Measurements from ENCODE around the gene ZNF710. TPM values are rescaled to one million over a fixed set of nuclear protein-coding genes. Genes with fewer than 3 reads are reported as not detected.

ZNF710 gene
- total and polyA plus RNA-seq, 8 donors: 7.9 to 35.3 (median 16.1) TPM

GRCh38 chr15:89963301-89964231, 37.6 kb upstream of the ZNF710 start:
- intact Hi-C loops (cut with DNase I; ENCODE audit: low total_unique reads): no loop called here
- Histone ChIP-seq H3K27ac (no peak overlapping the region), H3K9me3 (no peaks in the 10 kb centered on the region), H3K4me1 (peaks cover 4 to 19% (median 10%) of the 10 kb centered on the region in 4 donors), H3K36me3 (no peaks in the 10 kb centered on the region), H3K27me3 (no peaks in the 10 kb centered on the region), H3K4me3 (no peak overlapping the region)
- 92 to 96% (median 95%) methylated on average over 8 to 11 of the region's 11 CpGs for WGBS, 5 donors
- no peak for TF ChIP-seq POLR2AphosphoS5 (IDR thresholded peaks at IDR 0.05)
- no peak for TF ChIP-seq CTCF (IDR thresholded peaks at IDR 0.05)
- TF ChIP-seq POLR2A (IDR thresholded peaks at IDR 0.05): no peak
- TF ChIP-seq EP300 (IDR thresholded peaks at IDR 0.05): no peak
- peak in 1 of 2 donors; percentile 27 for DNase-seq

GRCh38 chr15:89964232-89964954, 36.7 kb upstream of the ZNF710 start:
- no peaks in the 10 kb centered on the region for H3K36me3 ChIP-seq
- intact Hi-C loops (cut with DNase I; ENCODE audit: low total_unique reads): no loop called here
- peaks cover 0 to 11% (median 8%) of the 10 kb centered on the region in 4 donors for H3K4me1 ChIP-seq
- H3K9me3 ChIP-seq: no peaks in the 10 kb centered on the region
- no peak for DNase-seq
- WGBS, 5 donors: 27 to 48% (median 33%) methylated on average over 3 of the region's 3 CpGs
- TF ChIP-seq POLR2AphosphoS5 (IDR thresholded peaks at IDR 0.05): no peak
- no peak for TF ChIP-seq CTCF (IDR thresholded peaks at IDR 0.05)
- TF ChIP-seq EP300 (IDR thresholded peaks at IDR 0.05): no peak
- no peak for TF ChIP-seq POLR2A (IDR thresholded peaks at IDR 0.05)
- H3K4me3 ChIP-seq: no peak overlapping the region
- no peak overlapping the region for H3K27ac ChIP-seq
- H3K27me3 ChIP-seq: no peaks in the 10 kb centered on the region

GRCh38 chr15:89967881-89968280, 33.2 kb upstream of the ZNF710 start:
- Histone ChIP-seq H3K27ac (no peak overlapping the region), H3K4me1 (peaks cover 0 to 16% (median 12%) of the 10 kb centered on the region in 4 donors), H3K36me3 (no peaks in the 10 kb centered on the region), H3K9me3 (no peaks in the 10 kb centered on the region), H3K27me3 (no peaks in the 10 kb centered on the region), H3K4me3 (no peak overlapping the region)
- DNase-seq: no peak
- TF ChIP-seq POLR2A (IDR thresholded peaks at IDR 0.05) (no peak), POLR2AphosphoS5 (IDR thresholded peaks at IDR 0.05) (no peak), EP300 (IDR thresholded peaks at IDR 0.05) (no peak), CTCF (IDR thresholded peaks at IDR 0.05) (no peak)
- WGBS, 5 donors: 82 to 93% (median 89%) methylated on average over 4 of the region's 4 CpGs
- intact Hi-C loops (cut with DNase I; ENCODE audit: low total_unique reads): no loop called here

- Histone ChIP-seq H3K4me1 (peaks cover 0 to 18% (median 3%) of the 10 kb centered on the region in 4 donors), H3K9me3 (no peaks in the 10 kb centered on the region), H3K27ac (no peak overlapping the region), H3K27me3 (no peaks in the 10 kb centered on the region), H3K36me3 (no peaks in the 10 kb centered on the region), H3K4me3 (no peak overlapping the region)
- intact Hi-C loops (cut with DNase I; ENCODE audit: low total_unique reads): no loop called here
- TF ChIP-seq CTCF (IDR thresholded peaks at IDR 0.05) (peak in 4 of 7 experiments; percentile 42 to 64 (median 45)), POLR2A (IDR thresholded peaks at IDR 0.05) (no peak)
- 10 to 29% (median 26%) methylated on average over 2 to 4 of the region's 4 CpGs for WGBS, 5 donors
- DNase-seq: peak; percentile 66 to 79
Observed at GRCh38 chr15:89971592-89971997, 29.5 kb upstream of the ZNF710 start.
